Activated gamma-delta T cell (primary cell): ENCODE results near the gene TEX19.
A peak's percentile ranks its signal among the peaks of the same experiment; 100 is the strongest.

ENCODE experiments used
- DNase-seq: peaks from one replicate; lab custom pipeline; 2025; lab: John Stamatoyannopoulos, UW

The TEX19 gene

GRCh38 chr17:82390860-82391435 lies 31.9 kb downstream of the TEX19 start:
- no peak for DNase-seq

DNA sequence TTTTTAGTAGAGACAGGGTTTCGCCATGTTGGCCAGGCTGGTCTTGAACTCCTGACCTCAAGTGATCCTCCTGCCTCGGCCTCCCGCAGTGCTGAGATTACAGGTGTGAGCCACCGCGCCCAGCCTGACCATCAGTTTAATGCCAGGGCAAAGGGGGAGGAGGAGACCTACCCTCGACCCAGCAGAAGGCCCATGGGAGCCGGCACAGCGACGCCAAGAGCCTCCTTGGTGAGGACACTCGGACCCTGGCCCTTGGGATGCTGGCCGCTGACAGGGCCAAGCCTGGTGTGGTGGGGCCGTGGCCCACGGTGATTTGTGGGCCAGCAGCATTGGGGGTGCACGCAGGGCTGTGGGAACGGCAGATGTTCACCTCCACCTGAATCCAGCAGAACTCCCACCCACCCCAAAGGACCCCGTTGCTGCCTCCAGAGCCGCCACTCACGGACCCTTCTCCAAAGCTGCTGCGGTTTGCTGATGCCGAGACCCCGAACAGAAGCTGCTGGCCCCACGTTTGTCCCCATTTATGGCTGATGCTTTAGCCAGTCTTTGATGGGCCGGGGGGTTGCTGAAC lies 32.5 kb downstream of the TEX19 start:
- DNase-seq = no peak

DNA sequence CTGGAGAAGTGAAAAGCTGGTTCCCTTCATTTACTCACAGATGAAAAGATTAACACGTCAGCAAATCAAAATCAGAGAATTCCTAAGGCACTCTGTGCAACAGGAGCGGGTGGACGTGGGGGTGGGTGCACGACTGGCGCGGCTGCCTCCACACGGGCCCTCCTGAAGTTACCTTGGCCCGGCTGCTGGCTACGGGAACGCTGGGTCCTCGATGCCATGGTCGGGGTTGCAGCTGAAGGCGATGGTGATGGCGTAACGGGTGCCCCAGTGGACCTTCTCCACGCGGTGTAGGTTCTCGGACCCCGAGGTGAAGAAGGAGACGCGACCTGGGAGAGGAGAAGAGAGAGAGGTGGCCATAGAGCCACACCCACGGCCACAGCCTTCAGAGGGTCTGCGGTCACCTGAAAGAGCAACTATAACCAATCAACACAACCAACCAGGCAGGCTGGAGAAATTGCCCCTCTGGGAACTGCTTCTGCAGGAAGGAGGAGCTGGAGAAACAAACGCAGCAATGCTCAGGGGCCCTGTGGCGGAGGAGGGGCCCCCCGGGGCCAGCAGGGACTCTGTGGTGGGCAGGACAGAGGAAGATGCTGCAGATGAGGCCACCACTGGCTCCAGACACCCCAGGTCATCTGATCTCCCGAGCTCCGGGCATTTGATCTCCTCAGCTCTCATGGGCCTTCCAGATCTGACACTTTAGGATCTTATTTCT lies 33.3 kb downstream of the TEX19 start:
- no peak for DNase-seq

- no peak for DNase-seq
These were observed 33.9 kb downstream of the TEX19 start for GRCh38 chr17:82392941-82393340.

GRCh38 chr17:82394278-82394677 lies 35.2 kb downstream of the TEX19 start:
- no peak for DNase-seq

DNA sequence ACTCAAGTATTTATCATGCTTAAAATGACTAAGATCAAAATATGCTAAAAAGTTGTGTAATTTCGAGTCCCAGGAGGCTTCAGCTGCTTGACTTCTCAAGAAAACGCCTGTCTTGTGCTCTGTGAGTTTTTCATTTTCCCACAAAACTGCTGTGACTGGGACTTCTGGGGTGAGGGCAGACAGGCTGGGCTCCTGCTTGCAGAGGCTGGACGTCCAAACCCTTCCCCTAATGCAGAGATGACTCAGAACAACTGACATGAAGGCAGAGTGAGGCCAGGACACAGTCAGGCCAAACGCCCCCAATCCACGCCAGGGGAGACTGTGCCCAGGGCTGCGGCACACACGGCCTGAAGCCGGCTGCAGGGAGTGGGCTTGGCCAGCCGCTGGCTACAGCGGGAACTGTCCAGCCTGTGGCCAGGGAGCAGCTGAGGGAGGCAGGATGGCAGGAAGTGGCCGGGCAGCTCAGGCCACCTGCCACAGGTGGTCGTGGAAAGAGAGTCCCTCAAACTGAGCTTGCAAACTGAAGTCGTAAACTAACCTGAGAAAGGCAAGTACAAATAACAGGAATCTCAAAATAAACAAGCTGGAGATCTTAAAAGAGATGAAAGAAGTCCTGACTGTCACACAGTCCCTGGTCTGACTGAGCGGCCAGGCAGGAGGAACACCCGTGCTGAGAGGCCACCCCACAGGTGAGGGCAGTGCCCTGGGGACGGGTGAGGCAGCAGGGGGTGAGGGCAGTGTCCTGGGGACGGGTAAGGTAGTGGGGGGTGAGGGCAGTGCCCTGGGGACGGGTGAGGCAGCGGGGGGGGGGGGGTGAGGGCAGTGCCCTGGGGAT lies 37.8 kb downstream of the TEX19 start:
- no peak for DNase-seq

DNA sequence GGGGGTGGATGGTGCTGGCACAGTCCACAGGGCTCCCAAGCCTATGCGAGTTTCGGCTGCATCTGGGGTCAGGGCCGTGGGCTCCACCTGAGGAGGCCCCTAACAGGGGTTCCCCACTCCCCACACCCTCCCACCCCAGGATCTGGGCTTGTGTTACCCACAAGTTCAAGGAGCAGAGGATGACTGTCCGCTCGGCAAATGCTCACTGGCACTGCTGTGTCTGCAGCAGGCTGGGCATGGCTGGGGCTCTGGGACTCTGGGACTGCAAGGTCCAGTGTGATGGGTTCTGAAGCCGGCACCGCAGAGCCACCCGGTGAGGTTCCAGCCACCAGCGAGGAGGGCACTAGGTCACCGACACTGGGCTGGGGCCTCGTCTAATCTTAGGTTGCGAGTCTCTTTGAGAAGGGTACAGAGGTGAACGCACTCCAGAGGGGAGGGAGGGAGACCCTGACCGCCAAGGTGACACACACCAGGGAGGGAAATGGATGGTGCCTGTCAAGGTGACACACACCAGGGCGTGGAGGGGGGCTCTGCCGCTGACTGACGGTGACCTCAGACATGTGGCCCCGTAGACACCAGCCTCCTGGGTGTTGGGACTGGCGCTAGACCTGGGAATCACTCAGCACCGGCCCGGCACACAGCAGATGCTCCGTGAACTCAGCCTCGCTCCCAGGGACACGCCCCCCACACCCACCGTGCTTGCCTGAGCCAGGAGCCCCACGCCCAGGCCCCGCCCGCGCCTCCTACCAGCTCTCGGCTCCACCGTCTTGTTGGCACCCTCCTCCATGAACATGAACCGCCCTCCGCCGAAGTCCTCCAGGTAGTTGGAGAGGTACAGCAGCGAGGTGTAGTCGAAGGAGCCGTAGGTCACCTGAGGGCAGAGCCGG lies 38.6 kb downstream of the TEX19 start:
- no peak for DNase-seq

- DNase-seq = no peak
These were observed 40.0 kb downstream of the TEX19 start for GRCh38 chr17:82399041-82399441.

GRCh38 chr17:82399601-82400101 lies 40.6 kb downstream of the TEX19 start:
- DNase-seq = no peak

DNA sequence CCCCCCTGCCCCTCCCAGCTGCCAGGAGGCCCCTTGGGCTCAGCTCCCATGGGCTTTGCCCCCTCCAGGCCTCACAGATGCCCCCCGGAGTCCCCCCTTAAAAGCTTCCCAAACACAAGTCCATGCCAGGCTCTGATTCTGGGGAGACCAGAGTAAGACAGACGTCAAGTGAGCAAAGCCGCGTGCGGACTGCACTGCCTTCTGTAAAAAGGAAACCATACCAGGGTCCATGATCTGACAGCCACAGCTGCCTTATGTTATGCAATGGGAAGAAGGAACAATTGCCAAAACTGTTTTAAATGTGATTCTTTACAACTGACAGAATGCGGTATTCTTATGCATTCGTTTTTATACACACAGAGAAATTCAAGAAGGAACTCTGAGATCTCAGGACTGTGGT lies 41.2 kb downstream of the TEX19 start:
- DNase-seq = no peak

DNA sequence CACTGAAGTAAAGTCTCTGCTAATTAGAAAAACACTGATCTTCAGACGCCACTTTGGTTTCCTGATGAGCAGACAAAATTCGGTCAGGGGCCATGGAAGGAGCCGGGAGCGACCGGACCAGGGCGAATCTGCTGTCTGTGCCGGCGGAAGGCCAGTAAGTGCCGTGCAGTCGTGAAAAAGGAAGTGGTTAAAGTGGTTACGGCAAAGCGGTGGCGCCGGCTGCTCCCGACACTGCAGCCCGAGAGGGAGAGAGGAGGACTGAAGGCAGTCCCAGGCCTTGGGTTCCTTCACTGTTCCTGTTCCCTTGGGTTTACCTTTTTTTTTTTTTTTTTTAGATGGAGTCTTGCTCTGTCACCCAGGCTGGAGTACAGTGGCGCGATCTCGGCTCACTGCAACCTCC lies 41.8 kb downstream of the TEX19 start:
- DNase-seq = peak; percentile 23

GRCh38 chr17:82402865-82403264 lies 43.8 kb downstream of the TEX19 start:
- no peak for DNase-seq

DNA sequence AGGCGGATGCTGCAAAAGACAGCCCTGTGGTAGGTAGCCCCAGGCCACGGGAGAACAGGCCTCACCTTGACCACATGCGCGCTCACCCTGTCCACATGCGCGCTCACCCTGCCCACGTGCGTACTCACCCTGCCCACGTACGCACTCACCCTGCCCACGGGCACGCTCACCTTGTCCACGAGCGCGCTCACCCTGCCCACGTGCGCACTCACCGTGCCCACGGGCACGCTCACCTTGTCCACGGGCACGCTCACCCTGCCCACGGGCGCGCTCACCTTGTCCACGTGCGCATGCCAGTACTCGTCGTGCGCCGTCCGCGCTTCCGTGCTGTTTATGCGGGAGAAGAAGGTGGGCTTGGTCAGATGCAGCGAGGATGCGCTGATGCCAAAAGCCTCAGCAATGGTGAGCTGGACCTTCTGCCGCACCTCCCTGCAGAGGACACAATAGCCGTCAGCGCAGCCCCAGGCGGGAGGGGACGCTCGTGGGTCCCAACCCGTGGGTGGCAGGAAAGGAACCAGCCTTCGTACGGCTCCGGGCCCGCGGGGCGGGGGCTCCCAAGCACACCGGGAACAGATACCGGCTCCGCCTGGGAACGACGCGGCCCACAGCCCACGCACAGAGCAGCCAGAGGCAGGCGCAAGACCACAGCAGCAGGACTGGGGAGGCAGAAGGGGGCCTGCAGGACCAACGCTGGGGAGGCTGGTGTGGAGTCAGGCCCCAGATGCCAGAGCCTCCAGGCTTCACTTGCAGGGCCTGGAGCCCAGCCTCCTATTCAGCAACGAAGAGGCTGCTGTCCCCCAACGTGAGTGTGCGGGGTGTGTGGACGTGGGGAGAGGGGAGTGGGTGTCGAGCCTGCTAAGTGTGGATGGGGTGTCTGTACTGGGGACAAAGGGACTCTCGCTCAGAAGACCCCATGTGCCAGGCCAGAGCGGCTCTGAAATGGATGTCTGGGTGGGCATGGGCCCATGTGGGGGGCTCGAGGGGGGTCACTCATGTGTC lies 44.9 kb downstream of the TEX19 start:
- no peak for DNase-seq

GRCh38 chr17:82405051-82405450 lies 46.0 kb downstream of the TEX19 start:
- no peak for DNase-seq

DNA sequence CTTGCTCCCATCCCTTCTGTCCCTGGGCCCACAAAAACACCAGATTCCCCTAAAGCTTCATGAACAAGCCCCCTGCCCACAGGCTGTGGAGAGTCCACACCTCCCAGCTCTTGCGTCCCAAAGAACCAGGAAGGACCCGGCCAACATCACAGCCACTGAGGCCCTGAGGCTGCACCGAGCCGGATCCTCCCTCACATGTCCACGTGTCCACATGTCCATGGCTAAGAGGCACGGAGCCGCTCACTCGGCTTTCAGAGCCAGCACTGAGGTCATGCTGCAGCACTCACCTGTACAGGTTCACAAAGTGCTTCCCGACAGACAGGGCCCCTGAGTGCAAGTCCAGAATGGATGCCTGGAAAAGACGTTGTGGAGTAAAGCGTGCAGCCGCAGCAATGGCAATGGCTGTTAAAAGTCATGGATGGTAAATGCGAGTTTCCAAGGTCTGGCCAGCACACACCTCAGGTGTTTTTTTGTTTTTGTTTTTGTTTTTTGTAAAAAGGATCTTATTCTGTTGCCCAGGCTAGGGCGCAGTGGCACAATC lies 47.2 kb downstream of the TEX19 start:
- DNase-seq = no peak

GRCh38 chr17:82407255-82407654 lies 48.2 kb downstream of the TEX19 start:
- DNase-seq = no peak

- DNase-seq = no peak
These were observed 49.4 kb downstream of the TEX19 start for GRCh38 chr17:82408288-82408937.

DNA sequence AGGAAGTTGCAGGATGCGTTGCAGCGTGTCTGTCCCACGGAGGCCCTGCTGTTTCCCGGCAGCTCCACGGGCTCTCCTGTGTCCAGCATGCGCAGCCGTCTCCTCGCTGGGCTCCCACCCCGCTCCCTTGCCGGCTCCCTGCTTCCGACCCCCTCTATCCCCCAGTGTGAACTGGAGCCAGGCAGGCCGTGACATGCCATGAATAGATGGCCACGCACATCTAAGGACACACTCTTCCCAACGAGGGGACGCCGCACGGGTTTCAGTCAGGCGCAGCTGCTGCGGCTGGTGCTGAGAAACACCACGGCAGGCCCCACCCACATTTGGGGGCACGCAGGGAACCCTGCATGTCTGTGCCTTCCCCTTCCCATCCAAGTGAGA lies 49.9 kb downstream of the TEX19 start:
- DNase-seq = no peak

- DNase-seq = no peak
These were observed 51.1 kb downstream of the TEX19 start for GRCh38 chr17:82410014-82410716.
